ENCODE measurements around the gene IAH1.
"Not testable (repeated sequence)": the region's sequence is repeated elsewhere in the genome, so short reads cannot be mapped to it uniquely, and the experiment has no call there.

IAH1 gene

DNA sequence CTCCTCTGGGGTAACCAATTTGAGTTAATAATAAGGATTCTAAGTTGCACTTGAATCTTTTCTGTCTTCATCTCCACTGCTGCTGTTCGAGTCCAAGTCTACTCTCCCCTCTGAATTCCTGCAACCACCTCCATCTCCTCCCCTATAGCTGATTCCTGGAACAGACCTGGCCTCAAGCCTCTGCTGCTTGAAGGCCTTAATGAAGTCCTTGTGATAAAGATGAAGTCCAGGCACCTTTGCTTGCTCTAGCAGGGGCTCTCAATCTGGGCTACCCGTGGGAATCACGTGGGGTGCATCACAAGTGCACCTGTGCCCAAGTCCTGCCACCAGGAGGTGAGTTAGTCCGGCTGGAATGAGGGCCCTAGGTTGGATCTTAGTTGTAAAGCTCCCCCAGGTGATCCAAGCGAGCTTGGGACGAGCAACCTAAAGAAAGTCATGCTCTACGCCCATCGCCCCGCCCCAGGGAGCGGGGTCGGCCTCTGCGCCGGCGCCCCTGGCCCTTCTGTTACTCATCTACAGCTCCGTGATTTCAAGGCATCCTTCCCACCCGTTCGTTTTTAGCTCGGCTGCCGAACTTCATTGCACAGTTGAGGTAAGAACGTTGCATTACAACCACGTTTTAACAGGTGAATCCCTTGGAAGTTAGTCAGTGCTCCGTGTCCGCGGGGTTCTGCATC is 905 bp upstream of the IAH1 start:
- no peak for DNase-seq (ENCODE audit: low read depth)

DNA sequence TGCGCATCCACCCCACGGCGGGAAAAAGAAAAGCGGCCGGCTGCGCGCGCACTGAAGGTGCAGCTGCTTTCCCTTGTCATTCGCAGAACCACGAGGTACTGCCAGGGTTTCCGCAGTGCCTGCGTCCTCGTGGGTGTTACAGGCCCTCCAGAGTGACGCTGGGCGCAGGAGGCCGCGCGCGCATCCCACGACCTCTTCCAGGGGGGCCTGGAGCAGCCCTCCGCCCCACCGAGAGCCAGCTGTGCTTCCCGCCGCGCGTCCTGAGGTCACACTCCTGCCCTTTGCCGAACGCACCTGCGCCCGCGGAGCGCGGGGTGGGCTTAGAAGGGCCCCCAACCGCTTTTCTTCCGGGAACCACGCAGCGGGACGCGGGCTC is 378 bp upstream of the IAH1 start:
- peak; percentile 46 for DNase-seq (ENCODE audit: low read depth)

GRCh38 chr2:9477914-9478313 is 3.6 kb downstream of the IAH1 start:
- no peak for DNase-seq (ENCODE audit: low read depth)

DNA sequence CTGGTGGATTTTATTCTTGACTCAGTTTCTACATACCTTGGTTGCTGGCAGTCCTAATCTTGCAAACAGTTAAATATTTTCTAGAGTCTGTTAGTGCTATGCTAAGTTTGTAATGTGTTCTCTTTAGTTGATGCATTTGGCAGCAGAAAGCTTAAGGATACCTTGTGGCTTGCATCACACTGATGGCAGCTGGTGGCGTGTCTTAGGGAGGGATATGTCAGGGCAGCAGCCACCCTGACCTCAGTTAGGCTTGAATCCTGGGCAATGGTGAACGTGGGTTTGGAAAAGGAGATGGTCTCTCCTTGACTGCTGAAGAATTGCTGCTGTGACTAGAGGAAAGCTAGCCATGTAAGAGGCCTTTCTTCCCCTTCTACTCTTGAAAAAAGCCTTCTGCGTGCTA is 4.2 kb downstream of the IAH1 start:
- DNase-seq (ENCODE audit: low read depth) = no peak

DNA sequence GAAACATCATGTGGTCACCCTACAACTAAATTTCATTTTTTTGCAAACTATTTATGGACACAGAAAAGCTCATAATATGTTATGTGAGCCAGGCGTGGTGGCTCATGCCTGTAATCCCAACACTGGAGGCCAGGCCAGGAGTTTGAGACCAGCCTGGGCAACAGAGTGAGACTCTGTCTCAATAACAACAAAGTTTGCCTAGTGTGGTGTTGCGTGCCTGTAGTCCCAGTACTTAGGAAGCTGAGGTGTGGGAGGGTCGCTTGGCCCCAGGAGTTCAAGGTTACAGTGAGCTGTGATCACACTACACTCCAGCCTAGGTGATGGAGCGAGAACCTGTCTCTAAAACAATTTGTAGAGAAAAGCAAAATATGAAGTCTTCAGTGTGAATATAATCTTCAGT is 5.8 kb downstream of the IAH1 start:
- no peak for DNase-seq (ENCODE audit: low read depth)

- DNase-seq (ENCODE audit: low read depth) = no peak
Measured at GRCh38 chr2:9483107-9483506, 8.8 kb downstream of the IAH1 start.

- DNase-seq (ENCODE audit: low read depth) = no peak
Measured at GRCh38 chr2:9484533-9484932, 10.2 kb downstream of the IAH1 start.

DNA sequence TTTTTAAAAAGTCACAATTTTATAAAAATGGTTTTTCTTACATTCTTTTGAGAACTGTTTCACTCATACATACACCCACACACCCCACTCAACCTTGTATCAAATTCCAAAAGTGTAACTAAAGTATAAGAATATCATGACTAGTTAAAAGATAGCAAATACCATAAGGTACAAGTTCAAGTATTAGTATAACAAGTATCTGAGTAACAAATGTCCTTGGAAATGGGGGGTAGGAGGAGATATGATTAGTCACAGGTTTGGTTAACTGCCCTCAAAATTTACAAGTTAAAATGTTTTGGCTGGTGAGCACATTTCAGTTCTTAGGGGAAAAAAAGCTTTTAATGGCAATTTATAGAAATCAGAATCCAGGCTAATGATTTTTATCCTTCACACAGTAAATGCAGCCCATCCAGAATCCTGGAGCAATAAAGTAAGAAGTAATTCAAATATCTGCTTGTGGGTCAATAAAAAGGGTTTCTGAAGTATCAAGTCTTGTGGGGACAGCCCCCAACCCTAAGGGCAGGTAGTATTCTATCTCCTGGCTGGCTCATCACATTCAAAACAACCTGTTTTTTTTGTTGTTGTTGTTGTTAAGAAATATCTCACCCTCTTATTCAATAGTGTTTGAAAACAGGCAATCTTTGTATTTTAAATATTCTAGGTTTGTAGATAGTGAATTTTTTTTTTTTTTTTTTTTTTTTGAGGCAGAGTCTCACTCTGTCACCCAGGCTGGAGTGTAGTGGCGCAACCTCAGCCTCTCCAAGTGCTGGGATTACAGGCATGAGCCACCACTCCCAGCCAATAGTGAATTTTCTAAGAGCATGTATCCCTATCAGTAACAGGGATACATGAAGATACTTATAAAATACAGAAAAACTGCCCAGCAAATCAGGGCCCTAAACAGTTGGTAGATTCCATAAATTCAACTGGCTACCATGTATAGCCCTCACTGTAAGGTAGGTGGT is 14.5 kb downstream of the IAH1 start:
- no peak for DNase-seq (ENCODE audit: low read depth)

GRCh38 chr2:9490789-9491188 is 16.4 kb downstream of the IAH1 start:
- DNase-seq (ENCODE audit: low read depth) = no peak

DNA sequence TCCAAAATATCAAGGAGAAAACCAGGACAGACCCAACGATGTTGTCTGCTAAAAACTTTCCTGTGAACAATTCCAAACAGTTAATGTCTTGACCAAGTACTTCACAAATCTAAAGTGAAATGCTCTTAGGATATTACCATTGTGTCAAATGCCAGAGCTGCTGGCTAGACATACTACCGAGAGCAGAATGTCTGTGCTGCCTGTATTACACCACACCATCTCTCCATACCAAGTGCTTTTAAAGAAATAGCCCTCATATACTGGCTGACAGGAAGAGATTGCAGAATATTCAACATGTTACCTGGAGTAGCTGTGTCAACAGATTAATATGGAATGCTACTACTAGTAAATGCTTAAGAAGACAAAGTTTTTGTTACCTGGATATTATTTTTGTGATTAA is 18.6 kb downstream of the IAH1 start:
- no peak for DNase-seq (ENCODE audit: low read depth)

- DNase-seq (ENCODE audit: low read depth) = no peak
Measured at GRCh38 chr2:9493478-9493877, 19.1 kb downstream of the IAH1 start.

- DNase-seq (ENCODE audit: low read depth) = no peak
Measured at GRCh38 chr2:9494081-9494480, 19.7 kb downstream of the IAH1 start.

DNA sequence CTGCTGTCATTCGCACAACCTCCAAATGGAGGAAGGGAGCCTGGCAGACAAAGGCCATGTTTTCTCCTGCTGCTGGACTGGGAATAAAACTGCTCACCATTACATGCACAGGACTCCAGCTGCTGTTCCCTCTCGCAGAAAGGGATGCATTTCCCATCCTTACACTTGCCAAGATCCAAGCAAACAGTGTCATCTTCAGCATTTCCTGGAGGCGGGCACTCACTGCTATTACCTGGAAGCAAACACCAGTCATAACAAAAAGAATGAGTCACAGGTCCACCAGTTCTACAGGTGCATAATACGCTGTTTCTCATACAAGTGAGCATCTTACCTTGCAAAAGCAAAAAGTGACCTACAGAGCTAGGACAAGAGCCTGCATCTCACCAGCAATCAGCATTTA is 22.7 kb downstream of the IAH1 start:
- DNase-seq (ENCODE audit: low read depth) = no peak

GRCh38 chr2:9498210-9498609 is 23.9 kb downstream of the IAH1 start:
- no peak for DNase-seq (ENCODE audit: low read depth)

DNA sequence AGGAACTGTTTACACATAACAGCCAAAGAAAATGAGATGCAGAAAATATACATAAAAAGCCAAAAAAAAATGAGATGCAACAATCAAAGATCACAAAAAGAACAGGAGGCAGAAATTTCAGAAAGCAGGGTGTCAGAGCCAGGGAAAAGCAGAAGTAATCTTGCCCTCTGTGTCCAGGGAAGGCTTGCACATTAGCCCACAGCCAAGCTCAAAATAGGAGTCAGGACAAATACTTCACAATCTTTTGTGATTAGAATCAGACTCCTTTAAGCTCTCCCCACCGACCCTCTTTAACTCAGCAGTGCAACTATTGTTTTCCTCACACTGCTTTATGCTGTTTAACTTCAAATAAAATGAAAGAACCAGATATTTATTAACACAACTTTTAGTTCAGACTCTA is 34.6 kb downstream of the IAH1 start:
- DNase-seq (ENCODE audit: low read depth) = no peak

DNA sequence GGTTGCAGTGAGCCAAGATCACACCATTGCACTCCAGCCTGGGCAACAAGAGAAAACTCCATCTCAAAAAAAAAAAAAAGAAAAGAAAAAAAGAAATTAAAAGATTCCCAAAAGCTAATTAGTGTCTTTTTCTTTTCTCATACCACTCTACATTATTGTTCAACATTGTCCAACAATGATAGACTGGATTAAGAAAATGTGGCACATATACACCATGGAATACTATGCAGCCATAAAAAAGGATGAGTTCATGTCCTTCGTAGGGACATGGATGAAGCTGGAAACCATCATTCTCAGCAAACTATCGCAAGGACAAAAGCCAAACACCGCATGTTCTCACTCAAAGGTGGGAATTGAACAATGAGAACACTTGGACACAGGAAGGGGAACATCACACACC is 39.6 kb downstream of the IAH1 start:
- DNase-seq (ENCODE audit: low read depth) = not testable (repeated sequence)

DNA sequence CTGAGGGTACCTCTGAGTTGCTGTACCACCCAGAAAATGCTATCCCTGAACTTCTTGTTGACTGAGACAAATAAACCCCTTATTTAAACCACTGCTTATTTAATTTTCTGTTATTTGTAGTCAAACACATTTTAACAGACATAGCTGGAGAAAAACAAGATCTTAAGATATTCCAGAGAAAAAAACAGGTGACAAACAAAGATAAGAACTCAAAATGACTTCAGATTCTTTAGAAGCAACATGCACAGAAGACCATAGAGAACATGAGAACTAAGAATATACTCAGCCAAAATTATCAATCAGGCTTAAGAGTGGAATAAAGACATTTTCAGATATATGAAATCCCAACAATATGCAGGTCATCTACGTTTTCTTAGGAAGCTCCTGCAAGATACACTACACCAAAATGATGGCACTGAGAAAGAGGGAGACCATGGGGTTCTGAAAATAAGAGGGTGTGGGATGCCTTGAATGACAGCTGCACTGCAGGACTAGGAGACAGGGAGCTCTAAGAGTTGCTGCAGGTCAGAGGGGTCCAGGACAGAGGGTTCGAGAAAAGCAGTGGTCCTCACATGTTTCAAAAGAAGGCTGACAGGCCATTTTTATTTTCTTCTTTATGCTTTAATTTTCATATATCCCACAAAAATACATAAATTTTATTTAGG is 42.9 kb downstream of the IAH1 start:
- DNase-seq (ENCODE audit: low read depth) = no peak

- no peak for DNase-seq (ENCODE audit: low read depth)
Measured at GRCh38 chr2:9518163-9518562, 43.8 kb downstream of the IAH1 start.

- DNase-seq (ENCODE audit: low read depth) = no peak
Measured at GRCh38 chr2:9518780-9519179, 44.4 kb downstream of the IAH1 start.

DNA sequence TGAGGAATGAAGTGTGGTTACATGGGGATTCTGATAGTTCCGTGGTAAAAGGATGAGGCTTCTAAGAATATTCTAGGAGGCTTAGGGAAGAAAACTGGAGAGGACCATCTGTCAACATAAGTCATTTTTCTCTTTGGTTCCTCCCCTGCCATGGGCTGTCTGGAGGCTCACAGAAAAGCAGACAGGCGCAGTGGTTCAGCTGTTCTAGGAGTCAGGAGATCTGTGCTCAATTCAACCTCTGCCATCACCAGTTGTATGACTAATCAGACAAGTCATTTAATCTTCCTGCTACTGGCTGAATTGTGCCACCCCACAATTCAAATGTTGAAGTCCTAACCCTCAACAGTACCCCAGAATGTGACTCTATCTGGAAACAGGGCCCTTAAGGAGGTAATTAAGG is 44.9 kb downstream of the IAH1 start:
- no peak for DNase-seq (ENCODE audit: low read depth)

DNA sequence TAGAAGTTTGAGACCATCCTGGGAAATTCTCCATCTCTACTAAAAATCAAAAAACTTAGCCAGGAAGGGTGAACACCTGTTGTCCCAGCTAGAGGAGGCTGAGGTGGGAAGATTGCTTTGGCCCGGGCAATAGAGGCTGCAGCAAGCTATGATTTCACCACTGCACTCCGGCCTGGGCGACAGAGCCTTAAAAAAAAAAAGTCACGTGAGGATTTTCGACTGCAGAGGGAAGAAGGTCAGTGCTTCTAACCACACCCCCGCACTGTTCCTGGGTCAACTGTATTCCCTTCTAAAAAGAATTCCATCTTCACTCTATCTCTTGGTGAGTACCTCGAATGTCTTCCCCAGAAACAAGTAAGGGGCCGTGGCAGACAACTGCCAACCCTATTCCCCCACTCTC is 49.9 kb downstream of the IAH1 start:
- DNase-seq (ENCODE audit: low read depth) = no peak

DNA sequence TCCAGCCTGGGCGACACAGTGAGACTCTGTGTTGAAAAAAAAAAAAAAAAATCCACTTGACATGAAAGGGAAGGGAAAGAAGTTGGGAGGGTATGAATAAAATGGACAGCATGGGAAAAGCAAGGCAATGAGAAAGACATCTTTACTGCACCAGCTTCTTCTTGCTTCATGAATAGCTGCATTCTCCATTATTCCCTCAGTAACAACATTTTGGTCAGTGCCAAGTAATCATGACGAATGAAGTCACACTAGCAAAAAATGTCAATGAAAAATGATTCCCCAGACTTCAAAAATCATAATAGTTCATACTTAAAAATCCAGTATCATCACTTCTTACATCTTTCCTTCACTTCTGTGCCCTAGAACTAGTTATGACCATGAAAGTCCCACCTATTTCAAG is 50.9 kb downstream of the IAH1 start:
- DNase-seq (ENCODE audit: low read depth) = no peak
